Measurements from ENCODE around the gene NUMA1.

Gene NUMA1

GRCh38 chr11:72006309-72007088 lies 73.8 kb downstream of the NUMA1 start:
- no peak for TF ChIP-seq CTCF (IDR thresholded peaks at IDR 0.05)

- TF ChIP-seq CTCF (IDR thresholded peaks at IDR 0.05): no peak
Measured at GRCh38 chr11:72005347-72006260, 74.7 kb downstream of the NUMA1 start.

- no peak for TF ChIP-seq CTCF (IDR thresholded peaks at IDR 0.05)
Measured at GRCh38 chr11:72004515-72005346, 75.6 kb downstream of the NUMA1 start.

- TF ChIP-seq CTCF (IDR thresholded peaks at IDR 0.05): no peak
Measured at GRCh38 chr11:72003776-72004171, 76.6 kb downstream of the NUMA1 start.

- no peak for TF ChIP-seq CTCF (IDR thresholded peaks at IDR 0.05)
Measured at GRCh38 chr11:72002841-72003775, 77.2 kb downstream of the NUMA1 start.

GRCh38 chr11:72001834-72002591 lies 78.3 kb downstream of the NUMA1 start:
- no peak for TF ChIP-seq CTCF (IDR thresholded peaks at IDR 0.05)
